Osteoblast (primary cell): ENCODE measurements around the gene THOP1. TPM values are rescaled to one million over a fixed set of nuclear protein-coding genes. Genes with fewer than 3 reads are reported as not detected.

Experiments
- DNase-seq: peaks from one replicate; pipeline ENCODE4 v3.0.0; 2011; ENCODE audit warnings: low spot score, mixed read lengths; ENCODE audit not compliant: insufficient read length; ENCODE audit errors: missing footprints
- H2AFZ ChIP-seq: 2 replicates; pipeline ENCODE4 v1.6.0; 2011; ENCODE audit warnings: mild to moderate bottlenecking, low read length
- H3K27ac ChIP-seq: 2 replicates; pipeline ENCODE4 v1.5.1; 2011; ENCODE audit warnings: mild to moderate bottlenecking, low read depth, low read length, moderate library complexity
- H3K27me3 ChIP-seq: 2 replicates; pipeline ENCODE4 v1.6.0; 2012; ENCODE audit warnings: mild to moderate bottlenecking, control low read depth, inconsistent platforms, low read length, moderate library complexity; ENCODE audit not compliant: insufficient read depth
- H3K36me3 ChIP-seq: 2 replicates; pipeline ENCODE4 v1.5.1; 2011; ENCODE audit warnings: mild to moderate bottlenecking, low read length, control low read depth, moderate library complexity; ENCODE audit not compliant: insufficient read depth
- H3K4me1 ChIP-seq: 2 replicates; pipeline ENCODE4 v1.5.1; 2011; ENCODE audit warnings: mild to moderate bottlenecking, low read length, control low read depth, moderate library complexity; ENCODE audit not compliant: insufficient read depth
- H3K4me2 ChIP-seq: 2 replicates; pipeline ENCODE4 v1.6.0; 2011; ENCODE audit warnings: mild to moderate bottlenecking, low read length; ENCODE audit not compliant: insufficient read depth
- H3K4me3 ChIP-seq: fragments of 200-600 bp; sonication (generic); 3 replicates; pipeline ENCODE4 v1.5.1; 2012; ENCODE audit warnings: mild to moderate bottlenecking, low read length, inconsistent platforms; ENCODE audit not compliant: insufficient read depth
- H3K79me2 ChIP-seq: 2 replicates; pipeline ENCODE4 v1.6.0; 2012; ENCODE audit warnings: mild to moderate bottlenecking, low read length, control low read depth, inconsistent platforms; ENCODE audit not compliant: insufficient read depth
- H3K9me3 ChIP-seq: 2 replicates; pipeline ENCODE4 v1.5.1; 2011; ENCODE audit warnings: low read depth, low read length, control low read depth
- H4K20me1 ChIP-seq: 2 replicates; pipeline ENCODE4 v1.6.0; 2012; ENCODE audit warnings: mild to moderate bottlenecking, low read length, control low read depth; ENCODE audit not compliant: insufficient read depth
- total RNA-seq: library from RNA; depleted of rRNA; stranded (reverse); fragments of >200 nt; gene quantifications from 2 replicates; pipeline ENCODE4 v1.2.3, GENCODE V29; 2012
- TF ChIP-seq, protein P1 (sequence below): IDR thresholded peaks from 2 replicates; pipeline ENCODE4 v1.5.1; 2011; ENCODE audit warnings: mild to moderate bottlenecking, low read depth, low read length, moderate library complexity; ENCODE audit errors: extremely low read depth

The THOP1 gene
- total RNA-seq, 1 donor: 45.6 TPM

DNA sequence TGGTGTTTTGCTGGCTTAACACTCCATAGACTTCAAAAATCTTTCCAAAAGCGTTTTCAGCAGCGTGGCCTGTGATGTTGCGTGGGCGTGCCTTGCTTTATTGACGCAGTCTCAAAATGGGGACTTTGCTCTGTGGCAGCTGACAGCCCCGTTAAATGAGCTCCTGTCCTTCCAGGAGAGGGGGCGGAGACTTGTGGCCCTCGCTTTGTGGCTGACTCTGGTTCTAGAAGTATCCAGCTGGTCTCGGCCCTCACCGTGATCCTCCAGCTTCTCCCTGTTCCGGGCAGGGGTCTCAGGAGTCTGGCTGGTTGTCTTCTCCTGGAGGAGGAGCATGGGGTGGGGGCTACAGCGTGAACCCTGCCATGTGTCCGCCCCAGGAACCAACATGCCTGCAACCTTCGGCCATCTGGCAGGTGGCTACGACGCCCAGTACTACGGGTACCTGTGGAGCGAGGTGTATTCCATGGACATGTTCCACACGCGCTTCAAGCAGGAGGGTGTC is 26.0 kb downstream of the THOP1 start:
- H3K36me3 ChIP-seq: peaks cover 24% of the 10 kb centered on the region
- H3K4me2 ChIP-seq: no peak overlapping the region
- no peaks in the 10 kb centered on the region for H3K4me1 ChIP-seq
- H3K4me3 ChIP-seq: no peak overlapping the region
- no peaks in the 10 kb centered on the region for H3K9me3 ChIP-seq
- no peaks in the 10 kb centered on the region for H3K79me2 ChIP-seq
- H3K27me3 ChIP-seq: no peaks in the 10 kb centered on the region
- DNase-seq: peak; percentile 76
- no peak overlapping the region for H3K27ac ChIP-seq
- H2AFZ ChIP-seq: no peak overlapping the region
- TF ChIP-seq, protein P1, sequence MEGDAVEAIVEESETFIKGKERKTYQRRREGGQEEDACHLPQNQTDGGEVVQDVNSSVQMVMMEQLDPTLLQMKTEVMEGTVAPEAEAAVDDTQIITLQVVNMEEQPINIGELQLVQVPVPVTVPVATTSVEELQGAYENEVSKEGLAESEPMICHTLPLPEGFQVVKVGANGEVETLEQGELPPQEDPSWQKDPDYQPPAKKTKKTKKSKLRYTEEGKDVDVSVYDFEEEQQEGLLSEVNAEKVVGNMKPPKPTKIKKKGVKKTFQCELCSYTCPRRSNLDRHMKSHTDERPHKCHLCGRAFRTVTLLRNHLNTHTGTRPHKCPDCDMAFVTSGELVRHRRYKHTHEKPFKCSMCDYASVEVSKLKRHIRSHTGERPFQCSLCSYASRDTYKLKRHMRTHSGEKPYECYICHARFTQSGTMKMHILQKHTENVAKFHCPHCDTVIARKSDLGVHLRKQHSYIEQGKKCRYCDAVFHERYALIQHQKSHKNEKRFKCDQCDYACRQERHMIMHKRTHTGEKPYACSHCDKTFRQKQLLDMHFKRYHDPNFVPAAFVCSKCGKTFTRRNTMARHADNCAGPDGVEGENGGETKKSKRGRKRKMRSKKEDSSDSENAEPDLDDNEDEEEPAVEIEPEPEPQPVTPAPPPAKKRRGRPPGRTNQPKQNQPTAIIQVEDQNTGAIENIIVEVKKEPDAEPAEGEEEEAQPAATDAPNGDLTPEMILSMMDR: no peak
- no peaks in the 10 kb centered on the region for H4K20me1 ChIP-seq

- no peak overlapping the region for H2AFZ ChIP-seq
- H3K4me3 ChIP-seq: no peak overlapping the region
- TF ChIP-seq, protein P1: no peak
- H3K4me2 ChIP-seq: no peak overlapping the region
- no peaks in the 10 kb centered on the region for H3K4me1 ChIP-seq
- H3K79me2 ChIP-seq: no peaks in the 10 kb centered on the region
- peak; percentile 82 for DNase-seq
- no peaks in the 10 kb centered on the region for H3K27me3 ChIP-seq
- H3K9me3 ChIP-seq: no peaks in the 10 kb centered on the region
- no peaks in the 10 kb centered on the region for H4K20me1 ChIP-seq
- peaks cover 20% of the 10 kb centered on the region for H3K36me3 ChIP-seq
- no peak overlapping the region for H3K27ac ChIP-seq
Measured at GRCh38 chr19:2811735-2812413, 26.6 kb downstream of the THOP1 start.

DNA sequence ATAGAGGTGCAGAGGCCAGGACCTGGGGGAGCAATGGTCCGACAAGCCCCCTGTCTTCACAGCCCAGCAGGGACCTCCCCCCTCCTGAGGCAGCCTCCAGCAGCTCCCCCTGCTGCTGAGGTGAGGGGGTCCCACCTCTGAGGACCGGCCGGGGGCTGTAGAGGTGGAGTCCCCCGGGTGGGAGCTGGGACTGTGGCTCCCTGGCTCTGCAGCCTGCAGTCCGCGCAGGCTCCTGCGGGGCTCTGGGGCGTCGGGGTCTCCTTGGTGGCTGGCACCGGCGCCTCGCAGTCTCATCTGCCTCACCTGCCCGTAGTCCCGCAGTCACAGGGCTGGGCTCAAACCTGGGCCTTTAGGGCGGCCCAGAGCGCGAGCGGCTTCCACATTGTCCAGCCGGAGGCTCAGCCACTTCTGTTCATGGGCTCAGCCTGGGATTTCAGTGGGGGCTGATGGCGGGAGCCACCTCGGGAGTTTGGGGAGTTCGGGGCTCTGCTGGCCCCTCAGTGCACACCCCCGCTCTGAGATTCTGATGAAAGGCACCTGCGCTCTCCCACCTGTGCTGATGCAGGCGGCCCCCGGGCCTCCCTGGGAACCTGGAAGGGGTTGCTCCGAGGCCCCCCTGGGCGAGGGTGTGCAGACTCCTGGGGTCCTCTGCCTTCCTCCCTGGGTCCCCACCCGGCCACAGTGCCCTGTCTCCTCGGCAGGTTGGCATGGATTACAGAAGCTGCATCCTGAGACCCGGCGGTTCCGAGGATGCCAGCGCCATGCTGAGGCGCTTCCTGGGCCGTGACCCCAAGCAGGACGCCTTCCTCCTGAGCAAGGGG is 27.3 kb downstream of the THOP1 start:
- H3K79me2 ChIP-seq: no peaks in the 10 kb centered on the region
- H3K4me2 ChIP-seq: no peak overlapping the region
- peaks cover 20% of the 10 kb centered on the region for H3K36me3 ChIP-seq
- H3K4me3 ChIP-seq: no peak overlapping the region
- DNase-seq: peak; percentile 84
- TF ChIP-seq, protein P1: no peak
- no peaks in the 10 kb centered on the region for H3K4me1 ChIP-seq
- no peaks in the 10 kb centered on the region for H3K27me3 ChIP-seq
- H3K27ac ChIP-seq: no peak overlapping the region
- no peak overlapping the region for H2AFZ ChIP-seq
- no peaks in the 10 kb centered on the region for H4K20me1 ChIP-seq
- no peaks in the 10 kb centered on the region for H3K9me3 ChIP-seq
